HG03064 (cell line): Measurements from ENCODE around the gene EIF4A3.

Source experiments
- ATAC-seq: cut with Tn5 transposase; IDR thresholded peaks from one replicate; pipeline ENCODE4 v1.9.1; 2021; ENCODE audit warnings: low read depth; ENCODE audit not compliant: unreplicated experiment

The EIF4A3 gene

DNA sequence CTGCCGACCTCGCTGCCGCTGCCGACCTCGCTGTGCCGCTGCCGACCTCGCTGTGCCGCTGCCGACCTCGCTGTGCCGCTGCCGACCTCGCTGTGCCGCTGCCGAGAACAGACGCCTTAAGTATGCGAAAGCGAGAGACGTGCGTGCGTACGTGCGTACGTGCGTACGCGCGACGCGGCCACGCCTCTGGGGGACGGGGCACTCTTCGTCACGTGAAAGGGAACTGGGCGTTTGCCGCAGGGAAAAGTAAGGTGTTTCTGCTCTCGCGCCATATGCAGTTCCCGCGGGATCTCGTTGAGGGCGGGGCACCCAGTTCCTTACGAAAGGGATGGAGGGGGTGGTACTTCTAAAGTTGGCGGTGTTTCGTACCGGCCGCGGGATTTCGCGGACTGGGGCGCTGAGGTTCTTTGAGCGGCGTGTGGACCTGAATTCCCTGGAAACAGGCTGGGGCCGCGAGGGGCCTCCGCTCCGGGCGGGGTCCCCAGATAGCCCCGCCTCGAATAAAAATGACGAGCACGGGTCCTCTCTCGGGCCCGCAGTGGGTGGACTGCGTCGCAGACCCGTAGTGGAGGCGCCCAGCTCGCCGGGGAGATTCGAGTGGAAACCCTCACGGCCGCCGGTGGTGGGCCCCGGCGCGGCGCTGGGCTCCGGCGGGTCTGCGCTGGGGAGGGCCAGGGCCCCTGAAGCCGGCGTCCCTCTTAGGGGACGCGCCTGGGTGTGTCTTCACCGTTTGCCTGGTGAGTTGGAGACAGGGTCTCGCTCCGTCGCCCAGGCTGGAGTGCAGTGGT lies at the start of gene EIF4A3:
EIF4A3 (minus strand) TSS at position 94 of the 788 bp plus-strand sequence. CDS start 167 bp downstream, outside the sequence.
- peak; percentile 76 for ATAC-seq

DNA sequence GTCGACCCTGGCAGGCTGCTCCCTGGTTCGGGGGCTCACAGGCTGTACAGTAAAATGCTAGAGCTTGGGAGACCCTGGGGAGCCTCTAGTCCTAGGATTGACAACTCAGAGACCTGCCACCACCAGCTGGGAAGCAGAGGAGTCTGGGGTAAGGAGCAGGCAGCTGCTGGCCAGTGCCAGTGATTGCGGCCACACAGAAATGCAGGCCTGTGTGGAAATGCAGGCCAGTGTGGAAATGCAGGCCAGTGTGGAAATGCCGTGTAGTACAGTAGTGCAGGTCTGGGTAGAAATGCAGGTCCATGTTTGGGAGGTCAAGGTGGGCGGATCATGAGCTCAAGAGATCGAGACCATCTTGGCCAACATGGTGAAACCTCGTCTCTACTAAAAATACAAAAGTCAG lies 49.7 kb upstream of the EIF4A3 start:
- no peak for ATAC-seq

DNA sequence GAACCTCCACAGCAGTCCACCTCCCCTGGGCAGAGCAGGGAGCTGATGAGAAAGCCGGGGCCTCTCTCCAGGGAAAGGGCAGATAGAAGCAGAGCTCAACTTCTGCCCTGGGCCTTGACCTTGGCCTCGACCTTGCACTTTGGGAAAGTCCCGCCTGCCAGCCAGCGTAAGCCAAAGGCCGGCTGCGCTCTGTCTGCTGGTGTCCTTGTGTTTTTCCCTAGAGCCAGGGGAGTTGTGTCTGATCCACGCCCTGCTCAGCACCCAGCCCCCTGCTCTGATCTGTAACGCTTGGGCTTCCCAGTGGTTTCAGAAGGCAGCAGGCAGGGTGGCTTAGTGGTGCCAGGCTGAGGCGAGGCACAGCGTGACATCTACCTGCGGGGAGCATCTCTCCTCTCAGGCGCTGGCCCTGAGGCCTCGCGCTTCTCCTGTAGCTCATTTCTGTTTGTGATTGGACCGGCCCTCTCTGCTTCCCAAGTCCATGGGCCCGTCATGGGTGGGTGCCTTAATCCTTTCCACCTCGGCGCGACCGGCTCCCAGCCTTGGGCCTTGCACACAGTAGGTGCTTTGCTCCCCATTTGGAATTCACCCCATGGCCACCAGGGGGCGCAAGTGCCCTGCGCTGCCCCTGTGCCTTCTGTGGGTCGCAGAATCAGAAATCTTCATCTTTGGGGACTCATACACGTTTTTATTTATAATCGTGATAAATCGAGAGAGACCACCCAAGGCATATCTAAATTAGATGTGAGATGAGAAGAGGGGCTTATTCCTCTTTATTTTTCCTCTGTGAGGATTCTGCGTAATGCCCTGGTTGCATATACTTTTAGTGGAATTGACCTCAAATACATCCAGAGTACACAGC lies 49.0 kb upstream of the EIF4A3 start:
- no peak for ATAC-seq

DNA sequence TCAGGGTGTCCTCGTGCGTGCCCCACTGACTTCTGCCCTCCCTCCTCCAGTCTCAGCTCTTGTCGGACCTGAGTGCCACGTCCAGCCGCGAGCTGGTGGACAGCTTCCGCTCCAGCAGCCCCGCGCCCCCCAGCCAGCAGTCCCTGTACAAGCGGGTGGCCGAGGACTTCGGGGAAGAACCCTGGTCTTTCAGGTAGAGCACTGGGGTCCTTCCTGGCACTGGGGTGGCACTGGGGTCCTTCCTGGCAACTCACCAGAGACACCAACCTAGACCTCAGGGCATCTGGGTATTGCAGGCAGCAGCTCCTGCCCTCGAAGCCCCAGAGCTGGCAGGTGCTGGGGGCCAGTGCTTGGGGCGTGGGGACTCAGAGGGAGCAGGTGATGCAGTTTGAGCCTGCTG lies 48.2 kb upstream of the EIF4A3 start:
- no peak for ATAC-seq

DNA sequence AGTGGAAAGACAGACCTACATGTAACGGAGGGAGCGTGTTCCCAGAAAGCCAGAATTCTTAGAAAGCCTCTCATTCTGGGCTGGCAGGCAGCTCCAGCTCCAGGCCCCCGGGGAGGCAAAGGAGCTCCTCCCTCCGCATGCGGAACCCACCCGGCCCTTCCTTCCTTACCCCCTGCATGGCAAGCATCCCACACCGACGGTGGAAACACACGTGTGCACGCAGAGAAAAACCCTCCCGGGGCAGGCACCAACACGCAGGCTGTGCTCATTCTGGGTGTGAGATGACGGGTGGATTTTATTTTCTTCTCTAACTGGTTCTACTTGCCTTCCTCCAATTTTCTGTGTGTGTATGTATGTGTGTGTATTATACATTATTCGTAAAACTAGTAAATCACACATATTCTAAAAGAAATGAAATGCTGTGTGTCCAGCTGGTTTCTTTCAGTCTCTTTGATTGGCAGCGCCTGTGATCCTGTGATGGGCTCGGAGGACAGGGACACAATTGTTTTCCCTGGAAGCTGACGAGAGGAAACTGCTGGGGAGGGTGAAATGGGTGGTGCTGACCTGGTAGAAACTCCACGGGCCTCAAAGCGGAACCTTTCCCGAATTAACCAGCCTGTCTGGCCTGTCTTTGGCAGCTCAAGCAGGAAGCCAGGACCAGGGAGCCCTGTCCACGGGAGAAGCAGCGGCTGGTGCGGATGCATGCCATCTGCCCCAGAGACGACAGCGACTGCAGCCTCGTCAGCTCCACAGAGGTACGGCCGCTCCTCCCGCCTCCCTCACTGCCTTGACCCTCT lies 45.1 kb upstream of the EIF4A3 start:
- ATAC-seq, result no peak

DNA sequence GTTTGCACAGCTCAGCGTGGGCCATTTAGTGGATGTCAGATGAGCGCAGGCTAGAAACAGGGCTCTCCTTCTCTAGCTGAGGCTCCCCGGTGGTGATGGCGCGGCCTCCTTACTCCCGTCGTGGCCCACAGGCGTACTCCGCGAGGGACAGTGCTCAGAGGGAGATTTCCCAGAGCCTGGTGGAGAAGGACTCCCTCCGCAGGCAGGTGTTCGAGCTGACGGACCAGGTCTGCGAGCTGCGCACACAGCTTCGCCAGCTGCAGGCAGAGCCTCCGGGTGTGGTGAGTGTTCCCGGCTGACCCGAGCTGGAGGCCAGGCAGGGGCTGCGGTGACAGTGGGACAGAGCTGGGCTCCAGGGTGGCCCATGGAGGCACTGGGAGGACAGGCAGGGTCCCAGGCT lies 44.3 kb upstream of the EIF4A3 start:
- no peak for ATAC-seq

DNA sequence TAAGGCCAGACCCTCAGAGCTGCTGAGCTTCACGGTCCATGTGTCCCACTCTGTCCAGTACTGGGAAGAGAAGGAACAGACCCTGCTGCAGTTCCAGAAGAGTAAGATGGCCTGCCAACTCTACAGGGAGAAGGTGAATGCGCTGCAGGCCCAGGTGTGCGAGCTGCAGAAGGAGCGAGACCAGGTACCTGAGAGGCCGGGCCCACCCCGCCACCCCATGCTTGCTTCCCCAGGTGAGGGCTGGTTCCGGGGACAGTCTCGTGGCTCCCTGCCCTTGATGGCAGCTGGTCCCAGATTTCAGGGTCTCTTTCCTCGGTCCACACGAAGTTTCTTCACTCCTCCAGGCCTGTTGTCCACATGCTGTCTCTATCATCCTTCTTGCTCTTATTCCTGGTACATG lies 43.8 kb upstream of the EIF4A3 start:
- no peak for ATAC-seq

DNA sequence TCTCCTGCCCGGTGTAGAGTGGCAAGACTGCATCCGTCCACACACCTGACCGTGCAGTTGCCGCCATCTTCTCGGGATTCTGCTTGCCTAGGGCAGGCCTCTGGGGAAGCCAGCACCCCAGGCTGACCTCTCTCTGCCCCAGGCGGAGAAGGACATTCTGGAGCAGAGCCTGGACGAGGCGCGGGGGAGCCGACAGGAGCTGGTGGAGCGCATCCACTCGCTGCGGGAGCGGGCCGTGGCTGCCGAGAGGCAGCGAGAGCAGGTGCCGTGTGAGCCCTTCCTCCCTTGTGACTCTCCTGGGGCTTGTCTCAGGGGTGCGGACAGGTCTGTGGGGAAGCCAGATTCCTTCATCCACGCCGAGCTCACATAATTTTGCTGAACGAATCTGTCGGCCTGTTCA lies 42.7 kb upstream of the EIF4A3 start:
- no peak for ATAC-seq

DNA sequence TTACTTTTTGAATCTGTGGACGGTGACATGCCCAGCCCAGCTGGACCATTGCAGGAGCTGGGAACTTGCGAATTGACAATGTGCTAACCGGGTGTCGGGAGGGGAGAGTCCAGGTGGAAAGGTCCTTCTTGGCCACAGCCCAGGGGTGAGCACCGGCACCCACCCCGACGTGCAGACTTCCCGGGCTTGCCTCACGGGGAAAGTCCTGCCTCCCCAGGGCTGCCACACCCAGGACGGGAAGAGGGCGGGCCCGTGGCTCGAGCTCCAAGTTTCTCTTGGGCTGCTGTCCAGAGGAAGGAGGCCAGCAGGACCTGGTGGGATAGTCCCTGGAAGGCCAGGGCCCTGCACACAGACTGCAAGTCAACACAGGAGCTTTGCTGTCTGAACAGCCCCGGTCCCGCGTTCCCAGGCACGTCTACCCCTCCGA lies 40.6 kb upstream of the EIF4A3 start:
- ATAC-seq, result no peak

DNA sequence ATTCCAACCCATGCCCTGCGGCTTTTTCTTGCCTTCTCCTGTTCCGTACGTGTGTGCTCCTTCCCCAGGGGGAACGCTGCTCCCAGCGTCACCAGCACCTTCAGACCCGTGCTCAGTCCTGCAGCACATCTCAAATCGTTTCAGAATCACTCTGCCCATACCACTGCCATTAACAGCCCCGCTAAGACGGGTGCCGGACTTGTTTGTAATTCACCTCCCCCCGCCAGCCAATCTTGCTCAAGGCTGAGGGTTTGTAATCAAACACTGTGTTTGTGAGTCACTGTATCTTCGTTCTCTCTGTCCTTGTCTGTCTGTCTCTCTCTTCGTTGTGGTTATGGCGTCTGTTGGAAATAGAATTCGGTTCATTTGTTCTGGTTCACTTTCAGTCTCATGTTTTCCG lies 40.2 kb upstream of the EIF4A3 start:
- ATAC-seq, result no peak

DNA sequence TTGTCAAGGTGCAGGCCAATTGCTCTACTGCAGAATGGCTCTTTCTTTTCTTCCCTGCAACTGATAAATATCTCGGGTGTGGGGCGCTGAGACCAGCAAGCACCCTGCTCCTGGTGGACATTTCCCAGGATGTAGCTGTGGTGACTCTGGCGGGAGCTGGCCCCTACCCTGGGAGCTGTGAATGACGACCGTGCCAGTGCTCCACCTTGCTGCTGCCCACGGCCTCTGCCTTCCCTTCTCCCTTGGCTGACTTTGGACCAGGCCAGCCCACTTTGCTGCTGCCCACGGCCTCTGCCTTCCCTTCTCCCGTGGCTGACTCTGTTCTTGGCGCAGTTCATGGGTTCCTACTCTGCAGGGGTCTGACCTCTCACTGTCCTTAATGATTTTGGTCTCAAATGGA lies 39.0 kb upstream of the EIF4A3 start:
- ATAC-seq, result no peak

DNA sequence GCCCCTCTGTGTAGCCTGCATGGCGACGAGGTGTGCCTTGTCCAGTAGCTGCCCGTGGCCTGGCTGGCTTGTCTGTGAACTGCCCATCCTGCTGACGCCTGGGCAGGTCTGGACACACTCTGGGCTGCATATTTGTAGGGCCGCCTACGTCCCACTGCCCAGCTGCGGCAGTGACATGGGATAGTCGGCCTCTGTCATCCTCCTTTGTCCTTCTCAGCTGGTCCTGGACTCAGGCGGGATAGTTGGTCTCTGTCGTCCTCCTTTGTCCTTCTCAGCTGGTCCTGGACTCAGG lies 37.4 kb upstream of the EIF4A3 start:
- ATAC-seq, result no peak

DNA sequence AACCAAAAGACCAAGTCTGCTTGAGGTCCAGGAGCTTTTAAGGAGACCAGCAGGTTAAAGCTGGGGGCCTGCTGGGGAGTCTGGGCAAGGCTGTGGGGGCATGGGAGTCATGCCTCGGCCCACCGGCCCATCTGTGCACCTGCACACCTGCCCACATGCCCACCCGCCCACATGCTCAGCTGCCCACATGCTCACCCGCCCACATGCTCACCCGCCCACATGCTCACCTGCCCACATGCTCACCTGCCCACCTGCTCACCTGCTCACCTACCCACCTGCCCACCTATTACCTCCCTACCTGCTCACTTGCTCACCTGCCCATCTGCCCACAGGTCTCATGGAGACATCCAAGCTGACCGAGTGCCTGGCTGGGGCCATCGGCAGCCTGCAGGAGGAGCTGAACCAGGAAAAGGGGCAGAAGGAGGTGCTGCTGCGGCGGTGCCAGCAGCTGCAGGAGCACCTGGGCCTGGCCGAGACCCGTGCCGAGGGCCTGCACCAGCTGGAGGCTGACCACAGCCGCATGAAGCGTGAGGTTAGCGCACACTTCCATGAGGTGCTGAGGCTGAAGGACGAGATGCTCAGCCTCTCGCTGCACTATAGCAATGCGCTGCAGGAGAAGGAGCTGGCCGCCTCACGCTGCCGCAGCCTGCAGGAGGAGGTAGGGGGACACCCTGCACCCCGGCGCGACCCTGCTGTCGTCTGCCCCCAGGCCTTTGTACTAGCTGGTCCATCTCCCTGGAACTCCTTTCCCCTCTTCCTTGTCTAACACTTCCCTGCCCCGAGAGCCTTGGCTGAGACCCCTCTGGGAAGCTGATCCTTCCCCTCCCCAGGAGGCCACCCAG lies 36.9 kb upstream of the EIF4A3 start:
- no peak for ATAC-seq

DNA sequence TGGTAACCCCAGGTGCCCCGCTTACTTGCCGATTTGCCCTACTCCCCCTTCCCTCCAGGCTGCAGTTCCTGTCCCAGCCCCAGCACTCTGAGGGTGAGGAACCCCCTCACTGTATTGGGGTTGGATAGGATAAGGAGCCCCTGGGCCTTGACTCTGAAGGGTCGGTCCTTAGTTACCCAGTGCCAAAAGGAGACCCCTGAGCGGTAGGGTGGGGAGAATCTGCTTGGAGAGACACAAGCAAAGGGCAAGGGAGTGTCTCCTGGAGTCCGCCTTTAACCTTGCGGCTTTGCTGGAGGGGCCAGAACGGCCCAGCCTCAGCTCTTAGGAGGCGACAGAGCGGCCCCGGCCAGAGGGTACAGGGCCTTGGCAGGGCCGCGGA lies 35.9 kb upstream of the EIF4A3 start:
- ATAC-seq, result no peak

DNA sequence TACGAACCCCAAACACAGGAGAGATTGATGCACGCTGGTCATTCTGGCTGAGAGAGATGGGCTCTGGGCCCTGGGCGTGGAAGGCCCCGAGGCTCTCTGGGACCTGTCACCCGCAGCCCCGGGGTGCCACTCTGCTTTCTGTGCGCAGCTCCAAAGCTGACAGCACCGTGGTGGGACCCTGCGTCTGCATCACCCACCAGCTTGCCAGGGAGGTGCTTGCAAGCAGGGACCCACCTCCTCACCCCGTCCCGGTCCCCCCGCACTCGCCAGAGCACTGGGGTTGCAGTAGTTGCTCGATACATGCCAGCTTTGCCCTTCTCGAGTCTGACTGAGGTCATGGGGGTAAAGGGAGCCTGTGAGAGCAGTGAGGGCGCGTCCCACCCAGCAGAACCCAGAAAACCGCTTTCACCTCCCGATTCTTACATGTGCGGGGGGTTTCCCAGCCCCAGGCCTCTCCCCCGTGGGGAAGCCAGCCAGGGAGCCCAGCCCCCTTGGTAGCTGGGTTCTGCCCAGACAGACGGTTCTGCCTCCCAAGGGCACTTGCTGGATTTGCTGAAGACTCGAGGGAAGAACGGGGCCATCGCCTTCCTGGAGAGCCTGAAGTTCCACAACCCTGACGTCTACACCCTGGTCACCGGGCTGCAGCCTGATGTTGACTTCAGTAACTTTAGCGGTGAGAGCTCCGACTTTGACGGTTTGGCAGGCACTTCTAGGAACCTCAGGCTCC lies 35.4 kb upstream of the EIF4A3 start:
- no peak for ATAC-seq

DNA sequence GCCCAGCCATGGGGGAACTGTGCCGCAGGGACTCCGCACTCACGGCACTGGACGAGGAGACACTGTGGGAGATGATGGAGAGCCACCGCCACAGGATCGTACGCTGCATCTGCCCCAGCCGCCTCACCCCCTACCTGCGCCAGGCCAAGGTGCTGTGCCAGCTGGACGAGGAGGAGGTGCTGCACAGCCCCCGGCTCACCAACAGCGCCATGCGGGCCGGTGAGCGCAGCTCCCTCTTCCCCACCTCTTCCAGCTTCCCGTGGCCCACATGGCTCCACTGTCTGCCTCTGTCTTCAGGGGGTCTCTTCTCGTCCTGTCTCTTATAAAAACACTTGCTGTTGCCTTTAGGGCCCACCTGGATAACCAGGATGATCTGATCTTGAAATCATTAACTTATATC lies 34.5 kb upstream of the EIF4A3 start:
- no peak for ATAC-seq

DNA sequence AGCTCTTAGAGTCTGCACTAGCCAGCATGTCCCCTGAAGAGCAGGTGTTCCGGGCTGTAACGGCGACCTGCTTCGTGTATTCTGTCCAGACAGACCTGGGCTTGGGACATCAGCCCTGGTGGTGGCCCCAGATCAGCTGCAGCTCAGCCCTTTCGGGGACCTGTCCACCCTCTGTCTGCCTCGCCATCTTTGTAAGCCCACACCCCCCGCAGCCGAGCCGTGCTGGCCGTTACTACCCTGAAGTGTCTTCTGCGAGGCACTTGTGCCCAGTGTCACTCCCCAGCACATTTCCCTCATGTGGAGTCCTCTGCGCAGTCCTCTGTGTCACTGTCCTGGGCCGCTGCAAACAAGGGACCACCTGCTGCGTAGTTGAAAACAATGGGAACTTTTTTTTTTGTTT lies 33.3 kb upstream of the EIF4A3 start:
- no peak for ATAC-seq

DNA sequence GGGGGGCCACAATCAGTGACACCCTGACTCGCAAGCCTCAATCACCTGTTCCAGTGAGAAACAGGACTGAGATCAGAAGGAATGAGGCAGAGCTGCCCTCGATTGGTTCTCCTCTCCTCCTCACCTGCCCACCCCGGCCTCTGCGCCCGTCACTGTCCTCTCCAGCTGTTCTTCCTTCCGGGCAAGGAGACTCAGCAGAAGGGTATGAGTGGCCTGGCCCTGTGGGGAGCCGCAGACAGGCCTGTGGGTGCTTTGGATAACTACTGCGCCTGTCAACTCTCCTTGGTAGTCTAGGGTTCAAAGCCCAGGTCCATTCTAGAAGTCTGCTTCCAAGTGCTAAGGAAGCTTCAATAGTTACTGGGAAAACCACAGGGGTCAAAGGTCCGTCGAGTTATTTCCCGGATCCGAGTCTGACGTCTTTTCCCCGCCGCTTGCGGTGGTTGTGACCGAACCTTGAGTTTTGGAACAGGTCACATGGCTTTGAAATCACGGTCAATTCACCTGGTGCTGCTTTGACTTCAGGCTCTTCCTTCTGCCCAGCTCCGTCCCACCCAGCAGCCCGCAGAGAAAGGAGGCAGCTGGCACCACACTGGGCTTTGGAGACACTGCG lies 31.2 kb upstream of the EIF4A3 start:
- ATAC-seq, result no peak

DNA sequence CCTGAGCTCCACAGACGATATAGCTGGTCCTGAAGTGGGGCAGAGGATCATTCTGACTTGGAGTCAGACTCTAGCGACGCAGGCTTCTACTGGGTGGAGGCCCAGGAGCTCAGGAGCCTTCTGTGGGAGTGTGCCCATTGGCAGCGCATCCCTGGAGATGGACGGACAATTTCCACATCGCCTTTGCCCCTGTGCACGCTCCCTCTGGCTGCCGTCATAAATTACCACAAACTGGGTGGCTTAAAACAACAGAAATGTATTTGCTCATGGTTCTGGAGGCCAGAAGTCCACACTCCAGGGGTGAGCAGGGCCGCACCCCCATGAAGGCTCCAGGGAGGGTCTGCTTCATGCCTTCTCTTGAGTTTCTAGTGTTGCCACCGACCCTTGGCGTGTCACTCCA lies 29.8 kb upstream of the EIF4A3 start:
- no peak for ATAC-seq
